WI38 (cell line): ENCODE data around the gene FAM78A.
"Not testable (repeated sequence)": the region's sequence is repeated elsewhere in the genome, so short reads cannot be mapped to it uniquely, and the experiment has no call there.

Experiments
- H3K4me3 ChIP-seq: 2 replicates; pipeline ENCODE4 v1.5.1; 2011; ENCODE audit warnings: low read depth, mild to moderate bottlenecking, control low read depth, low read length
- CTCF ChIP-seq: IDR thresholded peaks from 2 replicates; pipeline ENCODE4 v1.5.1; 2012; ENCODE audit warnings: low read depth, mild to moderate bottlenecking, control low read depth, low read length

Gene FAM78A

GRCh38 chr9:131254626-131255025 lies 21.7 kb downstream of the FAM78A start:
- no peak for TF ChIP-seq CTCF
- no peak overlapping the region for H3K4me3 ChIP-seq

GRCh38 chr9:131253891-131254491 lies 22.3 kb downstream of the FAM78A start:
- no peak for TF ChIP-seq CTCF
- H3K4me3 ChIP-seq, result no peak overlapping the region

- no peak for TF ChIP-seq CTCF
- H3K4me3 ChIP-seq, result no peak overlapping the region
These were observed 24.2 kb downstream of the FAM78A start for GRCh38 chr9:131252120-131252519.

- H3K4me3 ChIP-seq, result no peak overlapping the region
- no peak for TF ChIP-seq CTCF
These were observed 29.7 kb downstream of the FAM78A start for GRCh38 chr9:131246618-131247017.

- H3K4me3 ChIP-seq, result not testable (repeated sequence)
These were observed 32.0 kb downstream of the FAM78A start for GRCh38 chr9:131244331-131244730.

GRCh38 chr9:131240047-131240921 lies 36.0 kb downstream of the FAM78A start:
- no peak overlapping the region for H3K4me3 ChIP-seq
- no peak for TF ChIP-seq CTCF

- no peak overlapping the region for H3K4me3 ChIP-seq
- no peak for TF ChIP-seq CTCF
These were observed 36.9 kb downstream of the FAM78A start for GRCh38 chr9:131239161-131239975.
